Type B pancreatic cell (in vitro differentiated cells): Measurements from ENCODE around the gene ACAN. TPM values are rescaled to one million over a fixed set of nuclear protein-coding genes. Genes with fewer than 3 reads are reported as not detected.

ENCODE experiments used
- DNase-seq: peaks from one replicate; pipeline ENCODE4 v3.0.0; 2021; ENCODE audit warnings: mixed read lengths; ENCODE audit not compliant: unreplicated experiment; ENCODE audit errors: extremely low spot score
- H3K27ac Mint-ChIP-seq: 2 replicates; pipeline ENCODE4 v1.8.0; 2021; ENCODE audit warnings: mild to moderate bottlenecking, mixed read lengths
- H3K27me3 Mint-ChIP-seq: 2 replicates; pipeline ENCODE4 v1.8.0; 2021; ENCODE audit warnings: mixed read lengths
- H3K36me3 Mint-ChIP-seq: 2 replicates; pipeline ENCODE4 v1.8.0; 2021; ENCODE audit warnings: mixed read lengths
- H3K4me1 Mint-ChIP-seq: one replicate; pipeline ENCODE4 v1.8.0; 2021; ENCODE audit warnings: mixed read lengths; ENCODE audit not compliant: unreplicated experiment
- H3K4me3 Mint-ChIP-seq: 2 replicates; pipeline ENCODE4 v1.8.0; 2021; ENCODE audit warnings: mild to moderate bottlenecking, mixed read lengths
- H3K9me3 Mint-ChIP-seq: 2 replicates; pipeline ENCODE4 v1.8.0; 2021; ENCODE audit warnings: mixed read lengths
- CTCF ChIP-seq: fragments of 200-600 bp; sonication (generic); conservative IDR thresholded peaks from 2 replicates; pipeline ENCODE4 v1.5.0; 2021; ENCODE audit warnings: antibody characterized with exemption, mild to moderate bottlenecking
- total RNA-seq: library from RNA; stranded (reverse); gene quantifications from 2 replicates; pipeline ENCODE4 v1.2.1, GENCODE V29; 2021; ENCODE audit warnings: low replicate concordance

Gene ACAN
- total RNA-seq, 1 donor from 2014 or later = 6.9 TPM

GRCh38 chr15:88782465-88782864 lies 20.8 kb upstream of the ACAN start:
- H3K4me1 Mint-ChIP-seq = no peaks in the 10 kb centered on the region
- H3K27me3 Mint-ChIP-seq = peaks cover 24% of the 10 kb centered on the region
- TF ChIP-seq CTCF = no peak
- no peak for DNase-seq
- H3K9me3 Mint-ChIP-seq = no peaks in the 10 kb centered on the region
- H3K4me3 Mint-ChIP-seq = no peak overlapping the region
- H3K36me3 Mint-ChIP-seq = no peaks in the 10 kb centered on the region
- H3K27ac Mint-ChIP-seq = no peak overlapping the region

GRCh38 chr15:88785217-88785616 lies 18.0 kb upstream of the ACAN start:
- peaks cover 21% of the 10 kb centered on the region for H3K27me3 Mint-ChIP-seq
- H3K27ac Mint-ChIP-seq = no peak overlapping the region
- DNase-seq = no peak
- no peaks in the 10 kb centered on the region for H3K9me3 Mint-ChIP-seq
- no peaks in the 10 kb centered on the region for H3K36me3 Mint-ChIP-seq
- no peaks in the 10 kb centered on the region for H3K4me1 Mint-ChIP-seq
- no peak for TF ChIP-seq CTCF
- no peak overlapping the region for H3K4me3 Mint-ChIP-seq

- no peak overlapping the region for H3K27ac Mint-ChIP-seq
- DNase-seq = no peak
- H3K9me3 Mint-ChIP-seq = no peaks in the 10 kb centered on the region
- H3K36me3 Mint-ChIP-seq = peaks cover 3% of the 10 kb centered on the region
- no peaks in the 10 kb centered on the region for H3K4me1 Mint-ChIP-seq
- no peak overlapping the region for H3K4me3 Mint-ChIP-seq
- TF ChIP-seq CTCF = no peak
- H3K27me3 Mint-ChIP-seq = peaks cover 31% of the 10 kb centered on the region
Measured at GRCh38 chr15:88788036-88788435, 15.2 kb upstream of the ACAN start.

GRCh38 chr15:88788816-88789215 lies 14.4 kb upstream of the ACAN start:
- Mint-ChIP-seq H3K4me3 (no peak overlapping the region), H3K36me3 (peaks cover 3% of the 10 kb centered on the region), H3K4me1 (no peaks in the 10 kb centered on the region), H3K27me3 (peaks cover 39% of the 10 kb centered on the region), H3K27ac (no peak overlapping the region), H3K9me3 (no peaks in the 10 kb centered on the region)
- TF ChIP-seq CTCF = no peak
- DNase-seq = no peak

GRCh38 chr15:88790486-88790885 lies 12.8 kb upstream of the ACAN start:
- Mint-ChIP-seq H3K4me1 (no peaks in the 10 kb centered on the region), H3K36me3 (peaks cover 3% of the 10 kb centered on the region), H3K9me3 (no peaks in the 10 kb centered on the region), H3K27me3 (peaks cover 52% of the 10 kb centered on the region), H3K27ac (no peak overlapping the region), H3K4me3 (no peak overlapping the region)
- no peak for TF ChIP-seq CTCF
- DNase-seq = no peak

GRCh38 chr15:88791637-88792036 lies 11.6 kb upstream of the ACAN start:
- Mint-ChIP-seq H3K27me3 (peaks cover 55% of the 10 kb centered on the region), H3K27ac (no peak overlapping the region), H3K36me3 (peaks cover 3% of the 10 kb centered on the region), H3K4me3 (no peak overlapping the region), H3K4me1 (no peaks in the 10 kb centered on the region), H3K9me3 (no peaks in the 10 kb centered on the region)
- TF ChIP-seq CTCF = no peak
- no peak for DNase-seq
